ENCODE results near the gene CFP.

GRCh38 chrX:47583240-47583861 is 46.4 kb downstream of the CFP start:
- TF ChIP-seq, protein P1, sequence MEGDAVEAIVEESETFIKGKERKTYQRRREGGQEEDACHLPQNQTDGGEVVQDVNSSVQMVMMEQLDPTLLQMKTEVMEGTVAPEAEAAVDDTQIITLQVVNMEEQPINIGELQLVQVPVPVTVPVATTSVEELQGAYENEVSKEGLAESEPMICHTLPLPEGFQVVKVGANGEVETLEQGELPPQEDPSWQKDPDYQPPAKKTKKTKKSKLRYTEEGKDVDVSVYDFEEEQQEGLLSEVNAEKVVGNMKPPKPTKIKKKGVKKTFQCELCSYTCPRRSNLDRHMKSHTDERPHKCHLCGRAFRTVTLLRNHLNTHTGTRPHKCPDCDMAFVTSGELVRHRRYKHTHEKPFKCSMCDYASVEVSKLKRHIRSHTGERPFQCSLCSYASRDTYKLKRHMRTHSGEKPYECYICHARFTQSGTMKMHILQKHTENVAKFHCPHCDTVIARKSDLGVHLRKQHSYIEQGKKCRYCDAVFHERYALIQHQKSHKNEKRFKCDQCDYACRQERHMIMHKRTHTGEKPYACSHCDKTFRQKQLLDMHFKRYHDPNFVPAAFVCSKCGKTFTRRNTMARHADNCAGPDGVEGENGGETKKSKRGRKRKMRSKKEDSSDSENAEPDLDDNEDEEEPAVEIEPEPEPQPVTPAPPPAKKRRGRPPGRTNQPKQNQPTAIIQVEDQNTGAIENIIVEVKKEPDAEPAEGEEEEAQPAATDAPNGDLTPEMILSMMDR (IDR thresholded peaks at IDR 0.05) = no peak
- no peak for TF ChIP-seq EZH2phosphoT487 (IDR thresholded peaks at IDR 0.05)
- TF ChIP-seq EZH2 (IDR thresholded peaks at IDR 0.05) = no peak
